KOPT-K1 (cell line): ENCODE data around the gene GNAL.

ENCODE experiments used
- H3K27ac ChIP-seq: fragments of 200-600 bp; sonication (generic); 2 replicates; pipeline ENCODE4 v1.5.1; 2016; ENCODE audit warnings: antibody characterized with exemption, mild to moderate bottlenecking, low read depth, low read length; ENCODE audit not compliant: poor library complexity, severe bottlenecking
- H3K36me3 ChIP-seq: fragments of 200-600 bp; sonication (generic); 2 replicates; pipeline ENCODE4 v1.5.1; 2017; ENCODE audit warnings: antibody characterized with exemption, mild to moderate bottlenecking, low read length, moderate library complexity; ENCODE audit not compliant: insufficient read depth
- H3K9me3 ChIP-seq: fragments of 200-600 bp; sonication (generic); 2 replicates; pipeline ENCODE4 v1.5.1; 2017; ENCODE audit warnings: antibody characterized with exemption, low read length, mild to moderate bottlenecking; ENCODE audit not compliant: insufficient read depth, poor library complexity, severe bottlenecking

Gene GNAL

DNA sequence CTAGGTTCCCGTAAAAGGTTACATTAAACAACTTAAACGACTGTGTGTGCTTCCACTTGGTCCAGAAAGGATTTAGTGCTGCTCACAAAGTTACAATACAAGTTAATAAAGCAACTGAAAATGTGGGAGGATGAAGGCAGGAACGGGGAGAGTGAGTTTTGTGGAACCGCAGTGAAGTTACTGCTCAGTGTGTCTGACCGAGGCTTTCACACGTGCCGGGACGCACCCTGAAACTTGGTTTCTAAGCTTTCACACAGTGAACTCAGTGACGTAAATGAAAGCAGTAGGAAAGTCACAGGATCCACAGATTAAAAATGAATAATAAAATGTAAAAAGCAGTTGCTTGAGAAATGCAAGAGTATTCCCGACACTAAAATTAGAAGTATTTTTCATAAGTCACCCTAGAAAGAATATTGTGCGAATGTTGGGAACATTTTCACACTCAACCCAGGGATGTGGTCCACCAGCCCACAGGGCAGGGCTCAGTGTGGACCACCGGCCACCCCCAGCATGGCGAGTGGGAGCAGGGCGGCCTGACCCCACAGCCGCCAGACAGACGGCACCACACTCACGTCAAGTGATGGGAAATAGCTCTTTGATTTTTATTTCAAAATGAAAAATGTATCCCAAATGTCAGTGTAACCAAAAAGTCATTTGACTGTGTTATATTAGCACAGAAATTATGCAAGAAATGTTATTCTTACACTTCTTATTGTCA, 129.6 kb downstream of the GNAL start:
- peaks cover 5% of the 10 kb centered on the region for H3K9me3 ChIP-seq
- H3K36me3 ChIP-seq, result no peaks in the 10 kb centered on the region
- H3K27ac ChIP-seq, result no peak overlapping the region

DNA sequence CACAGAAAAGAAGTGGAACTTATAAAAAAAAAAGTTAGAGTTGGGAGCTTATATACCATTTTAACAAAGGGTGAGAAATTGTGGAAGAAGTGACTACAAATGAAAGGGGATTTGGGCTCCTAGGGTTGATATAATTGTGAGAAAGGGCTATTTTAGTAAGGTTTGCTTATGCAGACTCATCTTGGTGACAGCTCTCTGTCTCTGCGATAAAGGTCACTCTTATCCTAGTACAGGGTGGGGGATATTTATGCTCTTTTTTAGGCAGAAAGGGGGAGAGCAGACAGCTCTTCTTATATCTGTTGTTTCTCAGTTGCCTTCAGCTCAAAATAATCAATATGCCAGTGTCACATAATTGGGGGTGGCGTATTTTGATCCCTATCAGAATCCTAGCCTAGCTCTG, 130.9 kb downstream of the GNAL start:
- Histone ChIP-seq H3K27ac (no peak overlapping the region), H3K9me3 (peaks cover 5% of the 10 kb centered on the region)

DNA sequence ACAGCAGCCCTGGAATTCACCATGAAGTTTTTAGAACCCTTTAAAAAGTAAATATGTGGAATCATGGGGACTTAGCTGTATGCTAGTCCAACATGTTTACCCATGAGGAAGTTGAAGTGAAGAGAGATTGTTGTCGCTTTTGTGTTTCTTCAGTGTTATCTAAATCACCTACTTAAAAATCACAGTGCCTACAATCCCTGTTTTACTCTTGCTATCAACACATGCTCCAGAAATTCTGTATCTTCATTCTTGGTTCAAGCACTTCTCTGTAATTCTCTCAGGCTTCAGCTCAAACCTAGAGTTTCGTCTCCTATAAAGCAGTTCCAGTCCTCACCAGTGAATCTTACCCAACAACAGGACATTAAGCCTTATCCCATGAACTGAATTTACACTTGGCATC, 131.6 kb downstream of the GNAL start:
- Histone ChIP-seq H3K27ac (no peak overlapping the region), H3K9me3 (peaks cover 5% of the 10 kb centered on the region), H3K36me3 (no peaks in the 10 kb centered on the region)

More for the DNA sequence above, 130.9 kb downstream of the GNAL start:
- H3K36me3 ChIP-seq, result no peaks in the 10 kb centered on the region

DNA sequence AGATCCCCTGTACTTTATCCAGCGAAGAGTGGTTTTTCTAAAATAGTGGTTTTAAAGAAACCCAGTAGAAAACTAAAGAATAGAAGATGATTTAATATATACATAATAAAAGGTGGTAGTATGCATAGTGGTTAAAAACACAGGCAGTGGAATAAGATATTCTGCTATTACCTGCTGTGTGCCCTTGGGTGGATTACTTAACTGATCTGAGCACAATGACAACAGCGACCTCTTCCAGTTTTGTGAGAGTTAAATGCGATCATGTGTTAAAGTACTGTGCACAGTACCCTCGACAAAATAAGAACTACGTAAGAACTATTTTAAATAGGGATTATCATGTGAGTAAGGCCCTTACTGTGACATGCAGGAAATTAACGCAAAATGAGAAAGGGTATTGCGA, 132.1 kb downstream of the GNAL start:
- Histone ChIP-seq H3K9me3 (peaks cover 5% of the 10 kb centered on the region), H3K27ac (no peak overlapping the region)

DNA sequence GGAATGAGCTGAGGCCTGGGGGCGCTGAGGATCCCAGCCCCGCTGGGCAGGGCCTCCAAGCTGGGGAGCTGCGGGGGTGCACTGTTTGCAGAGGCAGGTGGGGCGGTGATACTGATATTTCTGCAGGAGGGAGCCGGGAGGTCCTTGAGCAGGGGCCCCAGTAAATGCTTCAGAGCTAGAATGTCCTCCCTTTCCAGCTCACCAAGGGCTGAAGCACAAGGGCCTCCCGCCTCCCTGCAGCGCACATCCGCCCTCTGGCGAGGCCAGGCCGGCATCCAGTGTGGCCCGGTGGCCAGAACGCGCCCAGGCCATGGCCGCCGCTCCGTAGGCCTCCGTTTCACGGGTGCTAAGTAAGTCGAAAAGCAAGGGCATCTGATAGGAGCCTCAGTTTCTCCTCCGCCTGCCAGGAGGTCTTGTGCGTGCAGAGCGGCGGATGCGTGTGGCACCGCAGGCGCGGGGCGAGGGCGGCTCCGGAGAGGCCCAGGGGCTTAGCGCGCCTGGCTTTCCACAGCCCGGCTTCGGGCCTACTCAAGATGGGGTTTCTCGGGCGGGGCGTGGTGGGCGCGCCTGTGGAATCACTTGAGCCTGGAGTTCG, 132.7 kb downstream of the GNAL start:
- Histone ChIP-seq H3K9me3 (peaks cover 5% of the 10 kb centered on the region), H3K36me3 (no peaks in the 10 kb centered on the region), H3K27ac (no peak overlapping the region)

More for the DNA sequence above, 132.1 kb downstream of the GNAL start:
- no peaks in the 10 kb centered on the region for H3K36me3 ChIP-seq

DNA sequence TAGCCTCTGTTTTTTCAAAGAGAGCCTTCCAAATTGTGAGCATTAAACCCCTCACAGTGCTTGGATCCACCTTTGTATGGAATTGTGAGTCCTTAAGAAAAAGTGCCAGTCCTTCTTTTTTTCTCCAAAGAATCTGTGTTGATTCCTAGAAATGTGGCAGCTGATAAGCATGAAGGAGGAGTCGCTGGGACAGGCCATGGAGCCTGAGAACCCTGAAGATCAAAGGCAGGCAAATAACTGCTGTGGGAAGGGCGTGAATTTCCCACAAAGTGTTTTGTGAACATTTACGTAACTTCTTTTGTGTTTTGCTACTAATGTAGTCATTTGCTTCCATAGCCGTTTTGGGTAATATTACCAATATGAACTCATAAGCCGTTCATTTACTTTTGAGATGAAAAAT, 134.5 kb downstream of the GNAL start:
- Histone ChIP-seq H3K9me3 (peaks cover 5% of the 10 kb centered on the region), H3K36me3 (no peaks in the 10 kb centered on the region), H3K27ac (no peak overlapping the region)

GRCh38 chr18:11826836-11827235, 137.8 kb downstream of the GNAL start:
- Histone ChIP-seq H3K36me3 (no peaks in the 10 kb centered on the region), H3K9me3 (no peaks in the 10 kb centered on the region), H3K27ac (no peak overlapping the region)

DNA sequence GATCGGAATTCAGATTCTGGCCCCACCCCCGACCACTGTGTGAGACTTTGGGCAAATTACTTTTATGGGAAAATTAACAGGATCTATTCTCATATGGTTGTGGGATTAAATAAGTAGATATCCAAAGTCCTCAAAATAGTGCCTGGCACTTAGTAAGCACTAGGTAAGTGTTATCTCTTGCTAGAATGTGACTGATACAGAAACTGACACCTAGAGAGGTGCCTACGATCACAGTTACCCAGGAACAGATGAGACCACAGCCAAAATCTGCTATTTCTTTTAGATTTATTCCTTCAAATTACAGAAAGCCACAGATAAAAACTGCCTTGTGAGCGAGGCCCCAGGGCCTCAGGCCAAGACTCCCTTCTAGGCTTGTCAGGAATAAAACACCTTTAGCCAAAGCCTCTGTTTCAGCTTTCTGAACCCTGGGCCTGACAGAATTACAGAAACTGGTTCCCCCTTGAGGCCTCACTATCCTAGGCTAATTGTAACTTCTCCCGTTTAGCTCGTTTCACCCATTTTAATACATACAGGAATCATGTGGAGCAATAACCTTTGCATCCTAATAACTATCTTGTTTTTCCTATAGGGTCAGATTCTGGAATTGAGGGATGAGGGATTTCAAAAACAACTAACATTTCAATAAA, 139.8 kb downstream of the GNAL start:
- no peaks in the 10 kb centered on the region for H3K9me3 ChIP-seq

GRCh38 chr18:11830585-11830984, 141.5 kb downstream of the GNAL start:
- Histone ChIP-seq H3K36me3 (no peaks in the 10 kb centered on the region), H3K9me3 (no peaks in the 10 kb centered on the region), H3K27ac (no peak overlapping the region)

More for the DNA sequence above, 139.8 kb downstream of the GNAL start:
- Histone ChIP-seq H3K27ac (no peak overlapping the region), H3K36me3 (no peaks in the 10 kb centered on the region)

DNA sequence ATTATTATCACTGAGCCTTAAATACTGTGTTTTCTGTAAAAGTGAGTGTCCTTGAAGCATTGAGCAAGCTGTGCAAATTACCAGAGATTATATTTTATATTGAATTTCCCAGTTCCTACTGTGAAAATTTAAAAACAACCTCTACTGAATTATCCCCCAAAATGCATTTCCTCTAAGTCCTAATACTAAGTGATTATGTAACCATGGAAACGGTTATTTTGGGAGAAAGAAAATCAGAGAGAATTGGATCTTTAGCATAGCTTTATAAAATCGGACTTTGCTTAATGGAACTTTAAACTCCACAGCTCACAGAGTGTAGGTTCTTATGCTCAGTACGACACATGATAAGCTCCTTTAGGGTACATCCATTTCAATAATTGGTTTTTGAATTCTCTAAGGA, 142.9 kb downstream of the GNAL start:
- no peaks in the 10 kb centered on the region for H3K9me3 ChIP-seq

GRCh38 chr18:11834772-11835171, 145.7 kb downstream of the GNAL start:
- H3K36me3 ChIP-seq, result no peaks in the 10 kb centered on the region
- no peaks in the 10 kb centered on the region for H3K9me3 ChIP-seq
- H3K27ac ChIP-seq, result no peak overlapping the region

More for the DNA sequence above, 142.9 kb downstream of the GNAL start:
- H3K36me3 ChIP-seq, result no peaks in the 10 kb centered on the region
- no peak overlapping the region for H3K27ac ChIP-seq

GRCh38 chr18:11839556-11839955, 150.5 kb downstream of the GNAL start:
- Histone ChIP-seq H3K36me3 (no peaks in the 10 kb centered on the region), H3K27ac (no peak overlapping the region), H3K9me3 (no peaks in the 10 kb centered on the region)

DNA sequence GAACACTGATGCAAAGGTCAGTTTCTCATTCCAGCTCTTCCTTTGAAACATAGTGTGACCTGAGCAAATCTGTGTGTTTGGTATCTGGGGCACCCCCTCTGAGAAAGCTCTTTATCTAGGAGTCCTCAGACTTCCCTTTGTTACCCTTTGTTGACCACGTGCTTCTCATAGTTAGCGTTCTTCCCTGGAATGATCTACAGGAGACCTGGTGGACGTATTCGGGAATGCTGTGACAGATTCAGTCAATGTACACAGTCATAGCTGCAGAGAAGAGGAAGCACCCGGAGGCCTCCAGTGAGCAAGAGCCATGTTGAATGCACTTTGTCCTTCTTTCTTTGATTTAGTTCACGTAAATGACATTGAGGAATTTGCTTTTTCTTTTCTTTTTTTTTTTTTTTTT, 151.4 kb downstream of the GNAL start:
- Histone ChIP-seq H3K36me3 (no peaks in the 10 kb centered on the region), H3K9me3 (no peaks in the 10 kb centered on the region), H3K27ac (no peak overlapping the region)

DNA sequence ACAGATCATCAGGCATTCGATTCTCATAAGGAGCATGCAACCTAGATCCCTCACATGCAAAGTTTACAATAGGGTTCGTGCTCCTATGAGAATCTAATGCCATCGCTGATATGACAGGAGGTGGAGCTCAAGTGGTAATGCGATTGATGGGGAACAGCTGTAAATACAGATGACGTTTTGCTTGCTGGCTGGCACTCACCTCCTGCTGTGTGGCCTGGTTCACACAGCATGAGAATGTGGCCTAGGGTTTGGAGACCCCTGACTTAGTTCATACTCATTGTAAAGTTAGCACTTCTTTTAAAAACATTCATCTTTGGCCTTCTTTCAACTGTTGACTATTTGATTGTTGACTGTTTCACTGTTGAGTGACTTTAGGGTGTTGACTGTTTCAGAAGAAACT, 153.5 kb downstream of the GNAL start:
- no peaks in the 10 kb centered on the region for H3K9me3 ChIP-seq
- H3K27ac ChIP-seq, result no peak overlapping the region
- H3K36me3 ChIP-seq, result no peaks in the 10 kb centered on the region

GRCh38 chr18:11844436-11844835, 155.4 kb downstream of the GNAL start:
- H3K27ac ChIP-seq, result no peak overlapping the region
- H3K36me3 ChIP-seq, result no peaks in the 10 kb centered on the region
- no peaks in the 10 kb centered on the region for H3K9me3 ChIP-seq

GRCh38 chr18:11845654-11846053, 156.6 kb downstream of the GNAL start:
- no peaks in the 10 kb centered on the region for H3K9me3 ChIP-seq
- H3K27ac ChIP-seq, result no peak overlapping the region
- H3K36me3 ChIP-seq, result no peaks in the 10 kb centered on the region
